Thymus (tissue), 11 donors: ENCODE data around the gene LPAR2. TPM values are rescaled to one million over a fixed set of nuclear protein-coding genes. Genes with fewer than 3 reads are reported as not detected.
"Not testable (repeated sequence)": the region's sequence is repeated elsewhere in the genome, so short reads cannot be mapped to it uniquely, and the experiment has no call there.

Source experiments
- DNase-seq, 9 donors: peaks; one replicate each; pipeline ENCODE4 v3.0.0-alpha.2; 2013; ENCODE audit warnings: low spot score in 9 of 9, low read depth in 6 of 9, missing footprints in 1 of 9
- H3K27ac ChIP-seq, 2 donors: one replicate each; pipeline ENCODE4 v1.5.1; 2013; ENCODE audit warnings: control low read depth in 1 of 2, low read depth in 1 of 2, low read length in 1 of 2, mild to moderate bottlenecking in 1 of 2, moderate library complexity in 1 of 2
- H3K27me3 ChIP-seq, 2 donors: one replicate each; pipeline ENCODE4 v1.5.1; 2013; ENCODE audit warnings: low read length in 1 of 2; ENCODE audit not compliant: control insufficient read depth in 2 of 2, insufficient read depth in 1 of 2
- H3K36me3 ChIP-seq, 2 donors: one replicate each; pipeline ENCODE4 v1.5.1; 2013; ENCODE audit warnings: low read length in 1 of 2, mild to moderate bottlenecking in 1 of 2, moderate library complexity in 1 of 2; ENCODE audit not compliant: control insufficient read depth in 2 of 2, insufficient read depth in 2 of 2
- H3K4me1 ChIP-seq, 2 donors: one replicate each; pipeline ENCODE4 v1.5.1; 2013; ENCODE audit warnings: low read length in 2 of 2; ENCODE audit not compliant: control insufficient read depth in 2 of 2, insufficient read depth in 2 of 2
- H3K4me3 ChIP-seq, 2 donors: one replicate each; pipeline ENCODE4 v1.5.1; 2013; ENCODE audit warnings: low read length in 2 of 2, control low read depth in 1 of 2, mild to moderate bottlenecking in 1 of 2
- H3K9me3 ChIP-seq, 2 donors: one replicate each; pipeline ENCODE4 v1.5.1; 2013; ENCODE audit warnings: low read length in 1 of 2, mild to moderate bottlenecking in 1 of 2; ENCODE audit not compliant: control insufficient read depth in 2 of 2, insufficient read depth in 1 of 2
- WGBS: extraction: QIAGEN DNeasy Blood & Tissue Kit; methylation state at CpG from one replicate; pipeline ENCODE4 v1.1.7; 2013; 5-methylcytosine and 5-hydroxymethylcytosine counted together
- polyA plus RNA-seq: library from polyadenylated mRNA; stranded (reverse); fragments of 200-250 nt; gene quantifications from one replicate; pipeline ENCODE4 v1.2.3, GENCODE V29; 2013
- total RNA-seq: library from RNA; stranded (reverse); fragments of 120-200 nt; gene quantifications from one replicate; pipeline ENCODE4 v1.2.4, GENCODE V29; 2013
- donor health status: healthy.

The LPAR2 gene
- total and polyA plus RNA-seq, 2 donors, result 5.9 to 53.8 TPM

GRCh38 chr19:19610376-19611202 is 17.4 kb downstream of the LPAR2 start:
- no peaks in the 10 kb centered on the region for H3K27me3 ChIP-seq
- H3K4me1 ChIP-seq, result peaks cover 8 to 20% of the 10 kb centered on the region in 2 donors
- DNase-seq, result no peak
- H3K9me3 ChIP-seq, result no peaks in the 10 kb centered on the region
- H3K4me3 ChIP-seq, result no peak overlapping the region
- peaks cover 3 to 4% of the 10 kb centered on the region in 2 donors for H3K36me3 ChIP-seq
- WGBS, result 94% methylated on average over 10 of the region's 10 CpGs
- no peak overlapping the region for H3K27ac ChIP-seq

- not testable (repeated sequence) for H3K27me3 ChIP-seq, H3K9me3 ChIP-seq, H3K36me3 ChIP-seq, DNase-seq
- 96% methylated on average over 8 of the region's 8 CpGs for WGBS
- Histone ChIP-seq H3K4me3 (peak overlapping the region in 1 of 2 donors; percentile 18), H3K27ac (peak overlapping the region; percentile 91 to 98), H3K4me1 (peaks cover 30 to 50% of the 10 kb centered on the region in 2 donors)
Observed at GRCh38 chr19:19606686-19607085, 21.3 kb downstream of the LPAR2 start.

GRCh38 chr19:19606021-19606420 is 22.0 kb downstream of the LPAR2 start:
- Histone ChIP-seq H3K27me3 (no peaks in the 10 kb centered on the region), H3K27ac (peak overlapping the region; percentile 91 to 98), H3K36me3 (peaks cover 4 to 6% of the 10 kb centered on the region in 2 donors), H3K4me3 (peak overlapping the region; percentile 4 to 18), H3K4me1 (peaks cover 36 to 57% of the 10 kb centered on the region in 2 donors), H3K9me3 (no peaks in the 10 kb centered on the region)
- WGBS, result 2% methylated on average over 1 of the region's 1 CpG
- DNase-seq, result peak in 7 of 9 donors; percentile 74 to 91 (median 78)

- no peak overlapping the region for H3K4me3 ChIP-seq
- H3K27me3 ChIP-seq, result no peaks in the 10 kb centered on the region
- peak overlapping the region; percentile 77 to 90 for H3K27ac ChIP-seq
- peaks cover 0 to 11% of the 10 kb centered on the region in 2 donors for H3K36me3 ChIP-seq
- H3K9me3 ChIP-seq, result no peaks in the 10 kb centered on the region
- DNase-seq, result no peak
- 43% methylated on average over 3 of the region's 3 CpGs for WGBS
- H3K4me1 ChIP-seq, result peaks cover 42 to 82% of the 10 kb centered on the region in 2 donors
Observed at GRCh38 chr19:19602713-19603324, 25.2 kb downstream of the LPAR2 start.

GRCh38 chr19:19602136-19602712 is 25.8 kb downstream of the LPAR2 start:
- H3K27ac ChIP-seq, result peak overlapping the region; percentile 73 to 90
- H3K4me1 ChIP-seq, result peaks cover 44 to 88% of the 10 kb centered on the region in 2 donors
- WGBS, result 57% methylated on average over 9 of the region's 9 CpGs
- DNase-seq, result peak in 7 of 9 donors; percentile 60 to 89 (median 75)
- H3K36me3 ChIP-seq, result peaks cover 0 to 14% of the 10 kb centered on the region in 2 donors
- no peaks in the 10 kb centered on the region for H3K9me3 ChIP-seq
- no peak overlapping the region for H3K4me3 ChIP-seq
- no peaks in the 10 kb centered on the region for H3K27me3 ChIP-seq

GRCh38 chr19:19600793-19601330 is 27.2 kb downstream of the LPAR2 start:
- Histone ChIP-seq H3K4me3 (no peak overlapping the region), H3K27me3 (no peaks in the 10 kb centered on the region), H3K36me3 (peaks cover 0 to 16% of the 10 kb centered on the region in 2 donors), H3K9me3 (no peaks in the 10 kb centered on the region), H3K4me1 (peaks cover 38 to 77% of the 10 kb centered on the region in 2 donors), H3K27ac (peak overlapping the region; percentile 58 to 90)
- whole genome bisulfite sequencing, result 39% methylated on average over 1 of the region's 1 CpG
- DNase-seq, result peak in 1 of 9 donors; percentile 47

- not testable (repeated sequence) for H3K9me3 ChIP-seq, H3K4me3 ChIP-seq, H3K27me3 ChIP-seq
- peaks cover 0 to 24% of the 10 kb centered on the region in 2 donors for H3K36me3 ChIP-seq
- WGBS, result 86% methylated on average over 20 of the region's 20 CpGs
- H3K27ac ChIP-seq, result peak overlapping the region; percentile 89 to 91
- DNase-seq, result peak in 4 of 9 donors; percentile 65 to 85 (median 72)
- H3K4me1 ChIP-seq, result peaks cover 33 to 66% of the 10 kb centered on the region in 2 donors
Observed at GRCh38 chr19:19598728-19599451, 29.1 kb downstream of the LPAR2 start.

GRCh38 chr19:19597809-19598306 is 30.2 kb downstream of the LPAR2 start:
- H3K4me3 ChIP-seq, result no peak overlapping the region
- H3K4me1 ChIP-seq, result peaks cover 26 to 56% of the 10 kb centered on the region in 2 donors
- H3K27me3 ChIP-seq, result no peaks in the 10 kb centered on the region
- H3K9me3 ChIP-seq, result no peaks in the 10 kb centered on the region
- peak overlapping the region; percentile 74 to 91 for H3K27ac ChIP-seq
- DNase-seq, result peak in 1 of 9 donors; percentile 68
- 77% methylated on average over 8 of the region's 8 CpGs for WGBS
- peaks cover 7 to 21% of the 10 kb centered on the region in 2 donors for H3K36me3 ChIP-seq
